Measurements from ENCODE around the gene SLIT3.

Gene SLIT3

GRCh38 chr5:169139480-169140050 lies 161.4 kb downstream of the SLIT3 start:
- peaks cover 0 to 10% of the 10 kb centered on the region in 2 donors for H3K4me1 ChIP-seq (ENCODE audit: control insufficient read depth in 1 of 2, insufficient read depth in 2 of 2, low read length in 2 of 2)
- no peaks in the 10 kb centered on the region for H3K9me3 ChIP-seq (ENCODE audit: control insufficient read depth in 1 of 2, low read length in 2 of 2)
- no peaks in the 10 kb centered on the region for H3K36me3 ChIP-seq (ENCODE audit: control insufficient read depth in 1 of 2, insufficient read depth in 2 of 2, low read length in 2 of 2)
- no peak overlapping the region for H3K4me3 ChIP-seq (ENCODE audit: low read depth in 1 of 2, low read length in 2 of 2)
- H3K27ac ChIP-seq (ENCODE audit: low read length), result no peak overlapping the region
- H3K27me3 ChIP-seq (ENCODE audit: low read depth, low read length), result no peaks in the 10 kb centered on the region

- no peaks in the 10 kb centered on the region for H3K9me3 ChIP-seq (ENCODE audit: control insufficient read depth in 1 of 2, low read length in 2 of 2)
- H3K4me1 ChIP-seq (ENCODE audit: control insufficient read depth in 1 of 2, insufficient read depth in 2 of 2, low read length in 2 of 2), result no peaks in the 10 kb centered on the region
- no peak overlapping the region for H3K4me3 ChIP-seq (ENCODE audit: low read depth in 1 of 2, low read length in 2 of 2)
- no peaks in the 10 kb centered on the region for H3K27me3 ChIP-seq (ENCODE audit: low read depth, low read length)
- no peak overlapping the region for H3K27ac ChIP-seq (ENCODE audit: low read length)
- H3K36me3 ChIP-seq (ENCODE audit: control insufficient read depth in 1 of 2, insufficient read depth in 2 of 2, low read length in 2 of 2), result no peaks in the 10 kb centered on the region
Measured at GRCh38 chr5:169133531-169133930, 167.4 kb downstream of the SLIT3 start.

GRCh38 chr5:169132302-169132660 lies 168.7 kb downstream of the SLIT3 start:
- no peaks in the 10 kb centered on the region for H3K36me3 ChIP-seq (ENCODE audit: control insufficient read depth in 1 of 2, insufficient read depth in 2 of 2, low read length in 2 of 2)
- H3K27me3 ChIP-seq (ENCODE audit: low read depth, low read length), result no peaks in the 10 kb centered on the region
- H3K27ac ChIP-seq (ENCODE audit: low read length), result no peak overlapping the region
- no peaks in the 10 kb centered on the region for H3K4me1 ChIP-seq (ENCODE audit: control insufficient read depth in 1 of 2, insufficient read depth in 2 of 2, low read length in 2 of 2)
- H3K9me3 ChIP-seq (ENCODE audit: control insufficient read depth in 1 of 2, low read length in 2 of 2), result no peaks in the 10 kb centered on the region
- no peak overlapping the region for H3K4me3 ChIP-seq (ENCODE audit: low read depth in 1 of 2, low read length in 2 of 2)

- H3K4me3 ChIP-seq (ENCODE audit: low read depth in 1 of 2, low read length in 2 of 2), result no peak overlapping the region
- no peaks in the 10 kb centered on the region for H3K27me3 ChIP-seq (ENCODE audit: low read depth, low read length)
- H3K9me3 ChIP-seq (ENCODE audit: control insufficient read depth in 1 of 2, low read length in 2 of 2), result no peaks in the 10 kb centered on the region
- no peaks in the 10 kb centered on the region for H3K4me1 ChIP-seq (ENCODE audit: control insufficient read depth in 1 of 2, insufficient read depth in 2 of 2, low read length in 2 of 2)
- no peaks in the 10 kb centered on the region for H3K36me3 ChIP-seq (ENCODE audit: control insufficient read depth in 1 of 2, insufficient read depth in 2 of 2, low read length in 2 of 2)
- H3K27ac ChIP-seq (ENCODE audit: low read length), result no peak overlapping the region
Measured at GRCh38 chr5:169131616-169132301, 169.2 kb downstream of the SLIT3 start.

- H3K27ac ChIP-seq (ENCODE audit: low read length), result no peak overlapping the region
- no peaks in the 10 kb centered on the region for H3K36me3 ChIP-seq (ENCODE audit: control insufficient read depth in 1 of 2, insufficient read depth in 2 of 2, low read length in 2 of 2)
- peaks cover 0 to under 1% of the 10 kb centered on the region in 2 donors for H3K9me3 ChIP-seq (ENCODE audit: control insufficient read depth in 1 of 2, low read length in 2 of 2)
- H3K4me3 ChIP-seq (ENCODE audit: low read depth in 1 of 2, low read length in 2 of 2), result no peak overlapping the region
- no peaks in the 10 kb centered on the region for H3K4me1 ChIP-seq (ENCODE audit: control insufficient read depth in 1 of 2, insufficient read depth in 2 of 2, low read length in 2 of 2)
- H3K27me3 ChIP-seq (ENCODE audit: low read depth, low read length), result no peaks in the 10 kb centered on the region
Measured at GRCh38 chr5:169128679-169129078, 172.3 kb downstream of the SLIT3 start.

GRCh38 chr5:169127431-169127830 lies 173.5 kb downstream of the SLIT3 start:
- no peaks in the 10 kb centered on the region for H3K36me3 ChIP-seq (ENCODE audit: control insufficient read depth in 1 of 2, insufficient read depth in 2 of 2, low read length in 2 of 2)
- H3K4me3 ChIP-seq (ENCODE audit: low read depth in 1 of 2, low read length in 2 of 2), result no peak overlapping the region
- H3K27me3 ChIP-seq (ENCODE audit: low read depth, low read length), result no peaks in the 10 kb centered on the region
- peaks cover 0 to 5% of the 10 kb centered on the region in 2 donors for H3K9me3 ChIP-seq (ENCODE audit: control insufficient read depth in 1 of 2, low read length in 2 of 2)
- no peaks in the 10 kb centered on the region for H3K4me1 ChIP-seq (ENCODE audit: control insufficient read depth in 1 of 2, insufficient read depth in 2 of 2, low read length in 2 of 2)
- no peak overlapping the region for H3K27ac ChIP-seq (ENCODE audit: low read length)

- no peaks in the 10 kb centered on the region for H3K4me1 ChIP-seq (ENCODE audit: control insufficient read depth in 1 of 2, insufficient read depth in 2 of 2, low read length in 2 of 2)
- no peaks in the 10 kb centered on the region for H3K36me3 ChIP-seq (ENCODE audit: control insufficient read depth in 1 of 2, insufficient read depth in 2 of 2, low read length in 2 of 2)
- no peak overlapping the region for H3K4me3 ChIP-seq (ENCODE audit: low read depth in 1 of 2, low read length in 2 of 2)
- H3K9me3 ChIP-seq (ENCODE audit: control insufficient read depth in 1 of 2, low read length in 2 of 2), result peaks cover 0 to 5% of the 10 kb centered on the region in 2 donors
- H3K27ac ChIP-seq (ENCODE audit: low read length), result no peak overlapping the region
- no peaks in the 10 kb centered on the region for H3K27me3 ChIP-seq (ENCODE audit: low read depth, low read length)
Measured at GRCh38 chr5:169126481-169127021, 174.4 kb downstream of the SLIT3 start.

- no peaks in the 10 kb centered on the region for H3K36me3 ChIP-seq (ENCODE audit: control insufficient read depth in 1 of 2, insufficient read depth in 2 of 2, low read length in 2 of 2)
- no peaks in the 10 kb centered on the region for H3K27me3 ChIP-seq (ENCODE audit: low read depth, low read length)
- H3K4me3 ChIP-seq (ENCODE audit: low read depth in 1 of 2, low read length in 2 of 2), result no peak overlapping the region
- H3K9me3 ChIP-seq (ENCODE audit: control insufficient read depth in 1 of 2, low read length in 2 of 2), result peaks cover 0 to 5% of the 10 kb centered on the region in 2 donors
- no peaks in the 10 kb centered on the region for H3K4me1 ChIP-seq (ENCODE audit: control insufficient read depth in 1 of 2, insufficient read depth in 2 of 2, low read length in 2 of 2)
- H3K27ac ChIP-seq (ENCODE audit: low read length), result no peak overlapping the region
Measured at GRCh38 chr5:169125571-169125970, 175.4 kb downstream of the SLIT3 start.

- Histone ChIP-seq H3K36me3 (ENCODE audit: control insufficient read depth in 1 of 2, insufficient read depth in 2 of 2, low read length in 2 of 2) (no peaks in the 10 kb centered on the region), H3K27ac (ENCODE audit: low read length) (no peak overlapping the region), H3K4me3 (ENCODE audit: low read depth in 1 of 2, low read length in 2 of 2) (no peak overlapping the region), H3K27me3 (ENCODE audit: low read depth, low read length) (no peaks in the 10 kb centered on the region), H3K9me3 (ENCODE audit: control insufficient read depth in 1 of 2, low read length in 2 of 2) (peaks cover 0 to 5% of the 10 kb centered on the region in 2 donors), H3K4me1 (ENCODE audit: control insufficient read depth in 1 of 2, insufficient read depth in 2 of 2, low read length in 2 of 2) (no peaks in the 10 kb centered on the region)
Measured at GRCh38 chr5:169122951-169123350, 178.0 kb downstream of the SLIT3 start.

- Histone ChIP-seq H3K9me3 (ENCODE audit: control insufficient read depth in 1 of 2, low read length in 2 of 2) (peaks cover 0 to 5% of the 10 kb centered on the region in 2 donors), H3K27me3 (ENCODE audit: low read depth, low read length) (no peaks in the 10 kb centered on the region), H3K4me3 (ENCODE audit: low read depth in 1 of 2, low read length in 2 of 2) (no peak overlapping the region), H3K36me3 (ENCODE audit: control insufficient read depth in 1 of 2, insufficient read depth in 2 of 2, low read length in 2 of 2) (no peaks in the 10 kb centered on the region), H3K4me1 (ENCODE audit: control insufficient read depth in 1 of 2, insufficient read depth in 2 of 2, low read length in 2 of 2) (no peaks in the 10 kb centered on the region), H3K27ac (ENCODE audit: low read length) (no peak overlapping the region)
Measured at GRCh38 chr5:169121630-169122420, 179.1 kb downstream of the SLIT3 start.

- no peak overlapping the region for H3K27ac ChIP-seq (ENCODE audit: low read length)
- H3K36me3 ChIP-seq (ENCODE audit: control insufficient read depth in 1 of 2, insufficient read depth in 2 of 2, low read length in 2 of 2), result no peaks in the 10 kb centered on the region
- H3K27me3 ChIP-seq (ENCODE audit: low read depth, low read length), result no peaks in the 10 kb centered on the region
- peaks cover 0 to 5% of the 10 kb centered on the region in 2 donors for H3K9me3 ChIP-seq (ENCODE audit: control insufficient read depth in 1 of 2, low read length in 2 of 2)
- no peaks in the 10 kb centered on the region for H3K4me1 ChIP-seq (ENCODE audit: control insufficient read depth in 1 of 2, insufficient read depth in 2 of 2, low read length in 2 of 2)
- H3K4me3 ChIP-seq (ENCODE audit: low read depth in 1 of 2, low read length in 2 of 2), result no peak overlapping the region
Measured at GRCh38 chr5:169119288-169120048, 181.5 kb downstream of the SLIT3 start.
